ENCODE data around the gene BFSP1. TPM values are rescaled to one million over a fixed set of nuclear protein-coding genes. Genes with fewer than 3 reads are reported as not detected.

The BFSP1 gene
- total and polyA plus RNA-seq, 7 donors: 0.51 to 3.6 (median 1.2) TPM; not detected in 1

- WGBS, 2 donors: 90 to 92% methylated on average over 3 of the region's 3 CpGs
- no peak for DNase-seq
- H3K4me1 ChIP-seq: peaks cover 0 to 88% (median 79%) of the 10 kb centered on the region in 4 donors
- intact Hi-C loops (cut with DNase I): no loop called here
- no peak overlapping the region for H3K4me3 ChIP-seq
- no peaks in the 10 kb centered on the region for H3K27me3 ChIP-seq
- peak overlapping the region; percentile 61 to 80 (median 74) for H3K27ac ChIP-seq
- no peaks in the 10 kb centered on the region for H3K36me3 ChIP-seq
- H3K9me3 ChIP-seq: no peaks in the 10 kb centered on the region
- TF ChIP-seq EP300 (IDR thresholded peaks at IDR 0.05) (no peak), POLR2AphosphoS5 (IDR thresholded peaks at IDR 0.05) (no peak), POLR2A (IDR thresholded peaks at IDR 0.05) (no peak)
These were observed 10.4 kb upstream of the BFSP1 start for GRCh38 chr20:17541596-17541995.

- no peak for DNase-seq
- H3K9me3 ChIP-seq: no peaks in the 10 kb centered on the region
- TF ChIP-seq POLR2AphosphoS5 (IDR thresholded peaks at IDR 0.05) (peak; percentile 5 to 72 (median 54)), POLR2A (IDR thresholded peaks at IDR 0.05) (no peak), EP300 (IDR thresholded peaks at IDR 0.05) (peak in 2 of 4 donors; percentile 52 to 59)
- intact Hi-C loops (cut with DNase I): no loop called here
- no peak overlapping the region for H3K4me3 ChIP-seq
- WGBS, 2 donors: 48 to 59% methylated on average over 7 of the region's 7 CpGs
- no peaks in the 10 kb centered on the region for H3K27me3 ChIP-seq
- H3K36me3 ChIP-seq: no peaks in the 10 kb centered on the region
- peak overlapping the region; percentile 61 to 78 (median 68) for H3K27ac ChIP-seq
- H3K4me1 ChIP-seq: peaks cover 0 to 67% (median 63%) of the 10 kb centered on the region in 4 donors
These were observed 7.5 kb upstream of the BFSP1 start for GRCh38 chr20:17538517-17539170.

- intact Hi-C loops (cut with DNase I): loop anchor here (1.0 kb wide), 2 partner anchors 75 to 79 kb away; no protein-coding TSS in a partner anchor
- Histone ChIP-seq H3K4me3 (no peak overlapping the region), H3K27me3 (no peaks in the 10 kb centered on the region), H3K9me3 (no peaks in the 10 kb centered on the region), H3K36me3 (no peaks in the 10 kb centered on the region), H3K4me1 (peaks cover 0 to 68% (median 58%) of the 10 kb centered on the region in 4 donors), H3K27ac (peak overlapping the region; percentile 61 to 78 (median 68))
- TF ChIP-seq CTCF (IDR thresholded peaks at IDR 0.05) (no peak), EP300 (IDR thresholded peaks at IDR 0.05) (no peak), POLR2AphosphoS5 (IDR thresholded peaks at IDR 0.05) (no peak), POLR2A (IDR thresholded peaks at IDR 0.05) (no peak)
- no peak for DNase-seq
- 86 to 88% methylated on average over 3 of the region's 3 CpGs for WGBS, 2 donors
These were observed 6.8 kb upstream of the BFSP1 start for GRCh38 chr20:17537959-17538358.

- no peak overlapping the region for H3K4me3 ChIP-seq
- peaks cover 0 to 60% (median 49%) of the 10 kb centered on the region in 4 donors for H3K4me1 ChIP-seq
- H3K36me3 ChIP-seq: no peaks in the 10 kb centered on the region
- H3K27ac ChIP-seq: peak overlapping the region; percentile 61 to 78 (median 68)
- no peaks in the 10 kb centered on the region for H3K9me3 ChIP-seq
- no peaks in the 10 kb centered on the region for H3K27me3 ChIP-seq
- 25 to 31% methylated on average over 6 of the region's 6 CpGs for WGBS, 2 donors
- TF ChIP-seq POLR2AphosphoS5 (IDR thresholded peaks at IDR 0.05) (peak in 3 of 4 donors; percentile 37 to 67 (median 57)), CTCF (IDR thresholded peaks at IDR 0.05) (peak; percentile 92 to 99 (median 99)), EP300 (IDR thresholded peaks at IDR 0.05) (no peak)
- intact Hi-C loops (cut with DNase I): loop anchor here (1.0 kb wide), 2 partner anchors 76 to 80 kb away; no protein-coding TSS in a partner anchor
- DNase-seq: peak; percentile 90
These were observed 5.8 kb upstream of the BFSP1 start for GRCh38 chr20:17536944-17537444.

GRCh38 chr20:17534077-17534476, 2.9 kb upstream of the BFSP1 start:
- H3K27ac ChIP-seq: no peak overlapping the region
- H3K27me3 ChIP-seq: no peaks in the 10 kb centered on the region
- TF ChIP-seq POLR2A (IDR thresholded peaks at IDR 0.05) (no peak), EP300 (IDR thresholded peaks at IDR 0.05) (no peak), POLR2AphosphoS5 (IDR thresholded peaks at IDR 0.05) (no peak), CTCF (IDR thresholded peaks at IDR 0.05) (no peak)
- 86 to 87% methylated on average over 3 of the region's 3 CpGs for WGBS, 2 donors
- intact Hi-C loops (cut with DNase I): loop anchor here (5.0 kb wide), 1 partner anchor 433 kb away; the partner anchor contains the start of genes MGME1 and SNX5
- no peak overlapping the region for H3K4me3 ChIP-seq
- H3K4me1 ChIP-seq: peaks cover 0 to 46% (median 35%) of the 10 kb centered on the region in 4 donors
- DNase-seq: no peak
- no peaks in the 10 kb centered on the region for H3K36me3 ChIP-seq
- H3K9me3 ChIP-seq: no peaks in the 10 kb centered on the region

Data from sigmoid colon (tissue), 7 donors.